Stimulated activated naive CD8-positive, alpha-beta T cell treated with anti-CD3 and anti-CD28 coated beads, Interleukin-15, Interleukin-2, amounts not matched to agents 100 ng/mL and 50 ng/mL, for 24 hours (primary cell): Measurements from ENCODE around the gene MAST4.

Experiments used
- H3K27ac Mint-ChIP-seq: one replicate; pipeline ENCODE4 v1.8.0; 2021; ENCODE audit warnings: mild to moderate bottlenecking, mixed read lengths
- H3K27me3 Mint-ChIP-seq: one replicate; pipeline ENCODE4 v1.8.0; 2021; ENCODE audit warnings: mixed read lengths
- H3K36me3 Mint-ChIP-seq: one replicate; pipeline ENCODE4 v1.8.0; 2021; ENCODE audit warnings: low read depth, mixed read lengths
- H3K4me1 Mint-ChIP-seq: one replicate; pipeline ENCODE4 v1.8.0; 2021; ENCODE audit warnings: low read depth, mixed read lengths
- H3K4me3 Mint-ChIP-seq: one replicate; pipeline ENCODE4 v1.8.0; 2021; ENCODE audit warnings: mild to moderate bottlenecking, mixed read lengths
- H3K9me3 Mint-ChIP-seq: one replicate; pipeline ENCODE4 v1.8.0; 2021; ENCODE audit warnings: mixed read lengths

Gene MAST4

GRCh38 chr5:66982470-66982869 lies 386.3 kb downstream of the MAST4 start:
- no peak overlapping the region for H3K4me3 Mint-ChIP-seq
- no peaks in the 10 kb centered on the region for H3K36me3 Mint-ChIP-seq
- H3K9me3 Mint-ChIP-seq: no peaks in the 10 kb centered on the region
- H3K27ac Mint-ChIP-seq: no peak overlapping the region
- H3K27me3 Mint-ChIP-seq: peaks cover 20% of the 10 kb centered on the region
- H3K4me1 Mint-ChIP-seq: no peaks in the 10 kb centered on the region

GRCh38 chr5:66985417-66985816 lies 389.2 kb downstream of the MAST4 start:
- H3K9me3 Mint-ChIP-seq: no peaks in the 10 kb centered on the region
- H3K27me3 Mint-ChIP-seq: peaks cover 6% of the 10 kb centered on the region
- H3K4me3 Mint-ChIP-seq: no peak overlapping the region
- H3K36me3 Mint-ChIP-seq: no peaks in the 10 kb centered on the region
- peaks cover 3% of the 10 kb centered on the region for H3K4me1 Mint-ChIP-seq
- H3K27ac Mint-ChIP-seq: no peak overlapping the region

DNA sequence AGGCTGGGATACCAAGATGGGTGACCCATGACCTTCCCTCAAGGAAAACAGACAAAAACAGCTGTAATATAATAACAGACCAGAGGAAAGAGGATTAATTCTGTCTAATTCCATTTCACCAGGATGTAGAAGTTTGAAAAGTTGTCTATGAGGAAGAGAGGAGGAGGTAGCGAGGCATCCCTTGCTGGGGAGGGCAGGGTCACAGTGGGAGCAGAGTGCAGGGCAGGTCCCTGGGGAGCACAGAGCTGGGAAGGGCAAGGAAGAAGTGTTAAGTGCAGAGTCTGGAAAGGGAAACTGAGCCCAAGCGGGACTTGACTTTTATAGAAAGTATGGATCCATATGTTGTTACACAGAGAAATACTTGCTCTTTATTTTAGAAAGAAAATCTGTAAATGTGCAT lies 389.8 kb downstream of the MAST4 start:
- no peaks in the 10 kb centered on the region for H3K9me3 Mint-ChIP-seq
- peaks cover 6% of the 10 kb centered on the region for H3K27me3 Mint-ChIP-seq
- H3K4me3 Mint-ChIP-seq: no peak overlapping the region
- H3K27ac Mint-ChIP-seq: no peak overlapping the region
- H3K36me3 Mint-ChIP-seq: no peaks in the 10 kb centered on the region
- H3K4me1 Mint-ChIP-seq: peaks cover 3% of the 10 kb centered on the region

DNA sequence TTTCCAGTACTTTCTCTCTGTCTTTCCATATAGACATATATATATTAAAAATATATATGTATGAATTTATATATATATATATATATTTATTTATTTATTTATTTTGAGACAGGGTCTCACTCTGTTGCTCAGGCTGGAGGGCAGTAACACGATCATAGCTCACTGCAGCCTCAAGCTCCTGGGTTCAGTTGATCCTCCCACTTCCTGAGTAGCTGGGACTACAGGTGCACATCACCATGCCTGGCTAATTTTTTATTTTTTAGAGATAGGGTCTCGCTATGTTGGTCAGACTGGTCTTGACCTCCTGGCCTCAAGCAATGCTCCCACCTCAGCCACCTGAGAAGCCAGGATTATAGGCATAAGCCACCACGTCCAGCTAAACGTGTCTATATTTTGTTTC lies 390.3 kb downstream of the MAST4 start:
- Mint-ChIP-seq H3K36me3 (no peaks in the 10 kb centered on the region), H3K9me3 (no peaks in the 10 kb centered on the region), H3K4me3 (no peak overlapping the region), H3K27ac (no peak overlapping the region), H3K27me3 (peaks cover 6% of the 10 kb centered on the region), H3K4me1 (peaks cover 3% of the 10 kb centered on the region)

- Mint-ChIP-seq H3K4me1 (peaks cover 3% of the 10 kb centered on the region), H3K36me3 (no peaks in the 10 kb centered on the region), H3K27ac (no peak overlapping the region), H3K4me3 (no peak overlapping the region), H3K9me3 (no peaks in the 10 kb centered on the region), H3K27me3 (peaks cover 6% of the 10 kb centered on the region)
These were observed 390.9 kb downstream of the MAST4 start for GRCh38 chr5:66987126-66987525.

GRCh38 chr5:66987540-66987939 lies 391.3 kb downstream of the MAST4 start:
- Mint-ChIP-seq H3K36me3 (no peaks in the 10 kb centered on the region), H3K4me3 (no peak overlapping the region)

GRCh38 chr5:66987949-66988838 lies 392.0 kb downstream of the MAST4 start:
- peaks cover 3% of the 10 kb centered on the region for H3K4me1 Mint-ChIP-seq
- H3K36me3 Mint-ChIP-seq: no peaks in the 10 kb centered on the region
- H3K27me3 Mint-ChIP-seq: peaks cover 6% of the 10 kb centered on the region
- H3K9me3 Mint-ChIP-seq: no peaks in the 10 kb centered on the region
- H3K27ac Mint-ChIP-seq: no peak overlapping the region
- no peak overlapping the region for H3K4me3 Mint-ChIP-seq

More at GRCh38 chr5:66987540-66987939, 391.3 kb downstream of the MAST4 start:
- Mint-ChIP-seq H3K9me3 (no peaks in the 10 kb centered on the region), H3K4me1 (peaks cover 3% of the 10 kb centered on the region), H3K27me3 (peaks cover 6% of the 10 kb centered on the region), H3K27ac (no peak overlapping the region)

GRCh38 chr5:66989286-66989685 lies 393.1 kb downstream of the MAST4 start:
- Mint-ChIP-seq H3K36me3 (no peaks in the 10 kb centered on the region), H3K4me3 (no peak overlapping the region), H3K27ac (no peak overlapping the region), H3K4me1 (peaks cover 3% of the 10 kb centered on the region), H3K9me3 (no peaks in the 10 kb centered on the region), H3K27me3 (no peaks in the 10 kb centered on the region)

- Mint-ChIP-seq H3K4me3 (no peak overlapping the region), H3K4me1 (peaks cover 3% of the 10 kb centered on the region), H3K36me3 (no peaks in the 10 kb centered on the region), H3K27ac (no peak overlapping the region), H3K27me3 (no peaks in the 10 kb centered on the region), H3K9me3 (no peaks in the 10 kb centered on the region)
These were observed 393.6 kb downstream of the MAST4 start for GRCh38 chr5:66989781-66990180.

GRCh38 chr5:66991746-66992145 lies 395.6 kb downstream of the MAST4 start:
- H3K27ac Mint-ChIP-seq: no peak overlapping the region
- no peaks in the 10 kb centered on the region for H3K9me3 Mint-ChIP-seq
- H3K4me3 Mint-ChIP-seq: no peak overlapping the region
- H3K36me3 Mint-ChIP-seq: no peaks in the 10 kb centered on the region
- no peaks in the 10 kb centered on the region for H3K27me3 Mint-ChIP-seq
- peaks cover 3% of the 10 kb centered on the region for H3K4me1 Mint-ChIP-seq

- Mint-ChIP-seq H3K27me3 (no peaks in the 10 kb centered on the region), H3K27ac (no peak overlapping the region), H3K4me1 (peaks cover 3% of the 10 kb centered on the region), H3K36me3 (no peaks in the 10 kb centered on the region), H3K4me3 (no peak overlapping the region), H3K9me3 (no peaks in the 10 kb centered on the region)
These were observed 396.4 kb downstream of the MAST4 start for GRCh38 chr5:66992547-66992946.

GRCh38 chr5:66993448-66993847 lies 397.3 kb downstream of the MAST4 start:
- Mint-ChIP-seq H3K27ac (no peak overlapping the region), H3K4me1 (peaks cover 3% of the 10 kb centered on the region), H3K36me3 (no peaks in the 10 kb centered on the region), H3K9me3 (no peaks in the 10 kb centered on the region), H3K4me3 (no peak overlapping the region), H3K27me3 (no peaks in the 10 kb centered on the region)

GRCh38 chr5:66993882-66994281 lies 397.7 kb downstream of the MAST4 start:
- no peak overlapping the region for H3K27ac Mint-ChIP-seq
- H3K4me3 Mint-ChIP-seq: no peak overlapping the region
- no peaks in the 10 kb centered on the region for H3K27me3 Mint-ChIP-seq
- peaks cover 3% of the 10 kb centered on the region for H3K4me1 Mint-ChIP-seq
- no peaks in the 10 kb centered on the region for H3K36me3 Mint-ChIP-seq
- no peaks in the 10 kb centered on the region for H3K9me3 Mint-ChIP-seq

GRCh38 chr5:66994790-66995189 lies 398.6 kb downstream of the MAST4 start:
- Mint-ChIP-seq H3K4me1 (no peaks in the 10 kb centered on the region), H3K36me3 (no peaks in the 10 kb centered on the region), H3K4me3 (no peak overlapping the region), H3K27me3 (no peaks in the 10 kb centered on the region), H3K27ac (no peak overlapping the region), H3K9me3 (no peaks in the 10 kb centered on the region)

- peaks cover 37% of the 10 kb centered on the region for H3K4me1 Mint-ChIP-seq
- H3K9me3 Mint-ChIP-seq: no peaks in the 10 kb centered on the region
These were observed 404.7 kb downstream of the MAST4 start for GRCh38 chr5:67000794-67001475.

More at GRCh38 chr5:67000794-67001475, 404.7 kb downstream of the MAST4 start:
- Mint-ChIP-seq H3K4me3 (no peak overlapping the region), H3K27me3 (no peaks in the 10 kb centered on the region), H3K36me3 (no peaks in the 10 kb centered on the region), H3K27ac (no peak overlapping the region)
